Measurements from ENCODE around the gene SVOPL.

Gene SVOPL

GRCh38 chr7:138657854-138658386 lies 43.2 kb downstream of the SVOPL start:
- no peak for DNase-seq

GRCh38 chr7:138656952-138657351 lies 44.2 kb downstream of the SVOPL start:
- no peak for DNase-seq

GRCh38 chr7:138654616-138655015 lies 46.5 kb downstream of the SVOPL start:
- no peak for DNase-seq

GRCh38 chr7:138649506-138649905 lies 51.7 kb downstream of the SVOPL start:
- DNase-seq = no peak

- DNase-seq = no peak
These were observed 55.9 kb downstream of the SVOPL start for GRCh38 chr7:138645284-138645683.

GRCh38 chr7:138632826-138633602 lies 68.1 kb downstream of the SVOPL start:
- DNase-seq = no peak

- no peak for DNase-seq
These were observed 68.8 kb downstream of the SVOPL start for GRCh38 chr7:138632384-138632783.

- DNase-seq = no peak
These were observed 71.0 kb downstream of the SVOPL start for GRCh38 chr7:138630059-138630610.

- DNase-seq = no peak
These were observed 73.8 kb downstream of the SVOPL start for GRCh38 chr7:138627361-138627760.

- no peak for DNase-seq
These were observed 74.3 kb downstream of the SVOPL start for GRCh38 chr7:138626846-138627245.

GRCh38 chr7:138625849-138626230 lies 75.3 kb downstream of the SVOPL start:
- DNase-seq = no peak

GRCh38 chr7:138625084-138625848 lies 75.9 kb downstream of the SVOPL start:
- no peak for DNase-seq

- DNase-seq = no peak
These were observed 78.3 kb downstream of the SVOPL start for GRCh38 chr7:138622841-138623240.

GRCh38 chr7:138618933-138619332 lies 82.2 kb downstream of the SVOPL start:
- DNase-seq = no peak

GRCh38 chr7:138618506-138618905 lies 82.7 kb downstream of the SVOPL start:
- no peak for DNase-seq

- no peak for DNase-seq
These were observed 85.1 kb downstream of the SVOPL start for GRCh38 chr7:138616085-138616484.

GRCh38 chr7:138613630-138614029 lies 87.5 kb downstream of the SVOPL start:
- DNase-seq = no peak

GRCh38 chr7:138610671-138611170 lies 90.4 kb downstream of the SVOPL start:
- no peak for DNase-seq

GRCh38 chr7:138608275-138608674 lies 92.9 kb downstream of the SVOPL start:
- no peak for DNase-seq

GRCh38 chr7:138607216-138608126 lies 93.7 kb downstream of the SVOPL start:
- no peak for DNase-seq

- DNase-seq = no peak
These were observed 94.9 kb downstream of the SVOPL start for GRCh38 chr7:138606236-138606635.

- DNase-seq = no peak
These were observed 97.4 kb downstream of the SVOPL start for GRCh38 chr7:138603549-138604318.

Measured in activated effector memory CD4-positive, alpha-beta T cell treated with Interleukin-2 at 50 U/mL for 16 hours (primary cell).